ENCODE results near the gene OR3A3.

The OR3A3 gene

DNA sequence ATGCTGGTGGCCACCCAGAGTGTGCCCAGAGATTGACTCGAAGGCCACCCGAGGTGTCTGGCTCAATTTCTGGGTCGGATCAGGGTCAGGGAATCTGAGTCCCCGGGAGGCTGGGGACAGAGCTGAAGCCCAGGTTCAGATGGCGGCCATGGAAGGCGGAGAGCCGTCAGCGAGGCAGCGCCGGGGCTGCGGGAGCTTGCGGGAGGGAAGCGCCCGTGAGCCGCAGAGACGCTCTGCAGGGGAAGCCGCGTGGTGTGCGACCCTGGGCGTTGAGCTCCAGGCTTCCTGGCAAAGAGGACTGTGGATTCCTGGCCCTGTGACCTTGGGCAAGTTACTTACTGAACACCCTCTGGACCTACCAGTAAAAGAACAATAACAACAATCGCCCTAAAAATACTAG lies 61.0 kb downstream of the OR3A3 start:
- no peak for DNase-seq (ENCODE audit: low spot score)
